ENCODE measurements around the gene AFF3. TPM values are rescaled to one million over a fixed set of nuclear protein-coding genes. Genes with fewer than 3 reads are reported as not detected.

AFF3 gene
- total RNA-seq, 1 experiment from 2014 or later = 0.22 TPM

- no peaks in the 10 kb centered on the region for H4K20me1 ChIP-seq (ENCODE audit: control insufficient read depth, insufficient read depth, insufficient read length)
- H3K4ac ChIP-seq (ENCODE audit: low read depth, low read length) = no peak overlapping the region
- Mint-ChIP-seq H3K9me3 (peaks cover 37 to 45% of the 10 kb centered on the region in 2 experiments), H3K4me1 (no peaks in the 10 kb centered on the region), H3K27me3 (ENCODE audit: low read depth) (peaks cover 4% of the 10 kb centered on the region), H3K4me3 (no peak overlapping the region), H3K27ac (no peak overlapping the region), H3K36me3 (ENCODE audit: insufficient read depth in 1 of 3, low read depth in 3 of 3) (no peaks in the 10 kb centered on the region; a peak in 2 of 7 replicates)
- H3K56ac ChIP-seq (ENCODE audit: insufficient read length, low read depth, low read length) = no peak overlapping the region
- H3K23ac ChIP-seq (ENCODE audit: insufficient read length, low read depth, low read length) = no peak overlapping the region
- no peaks in the 10 kb centered on the region for H3K27me3 ChIP-seq (ENCODE audit: insufficient read depth, low read length)
- H4K5ac ChIP-seq (ENCODE audit: insufficient read length, low read depth, low read length) = no peak overlapping the region
- H4K8ac ChIP-seq (replicated peaks; ENCODE audit: insufficient read length, low read depth, low read length) = no peak overlapping the region
- H2BK15ac ChIP-seq (ENCODE audit: low read depth, low read length) = no peak overlapping the region
- no peaks in the 10 kb centered on the region for H3K4me1 ChIP-seq (ENCODE audit: insufficient read depth, low read length)
- H3K27ac ChIP-seq (ENCODE audit: insufficient read length, low read depth, low read length) = no peak overlapping the region
- H2AK5ac ChIP-seq (ENCODE audit: insufficient read length, low read length) = no peak overlapping the region
- no peak overlapping the region for H3K9ac ChIP-seq (ENCODE audit: extremely low read depth, insufficient read length, low read length)
- H3T11ph ChIP-seq (ENCODE audit: low read length) = no peak overlapping the region
- H3K18ac ChIP-seq (ENCODE audit: insufficient read length, low read depth, low read length) = no peak overlapping the region
- no peak overlapping the region for H4K91ac ChIP-seq (ENCODE audit: insufficient read length, low read depth, low read length)
- H3K79me2 ChIP-seq (ENCODE audit: insufficient read depth, low read length) = no peaks in the 10 kb centered on the region
- H2BK5ac ChIP-seq (ENCODE audit: insufficient read length, low read length) = no peak overlapping the region
- DNase-seq = no peak
- H3K4me2 ChIP-seq (ENCODE audit: insufficient read depth, insufficient read length, low read length) = no peak overlapping the region
- no peaks in the 10 kb centered on the region for H3K23me2 ChIP-seq (ENCODE audit: insufficient read length, low read depth, low read length, poor library complexity, severe bottlenecking)
- H2BK120ac ChIP-seq (ENCODE audit: low read depth, low read length, poor library complexity, severe bottlenecking) = no peak overlapping the region
- H2AFZ ChIP-seq (ENCODE audit: low read length) = no peak overlapping the region
- TF ChIP-seq CTCF (conservative IDR thresholded peaks at IDR 0.05) = no peak
- H3K79me1 ChIP-seq (ENCODE audit: insufficient read depth, low read depth, low read length, poor library complexity, severe bottlenecking) = no peaks in the 10 kb centered on the region
- no peak overlapping the region for H2BK20ac ChIP-seq (ENCODE audit: low read depth, low read length, poor library complexity, severe bottlenecking)
- H3K9me3 ChIP-seq (ENCODE audit: control insufficient read depth, low read depth, low read length) = no peaks in the 10 kb centered on the region
- H2BK12ac ChIP-seq (ENCODE audit: insufficient read length, low read depth, low read length) = no peak overlapping the region
- no peak overlapping the region for H3K14ac ChIP-seq (ENCODE audit: insufficient read depth, low read length)
Observed at GRCh38 chr2:100163605-100164004, 21.2 kb upstream of the AFF3 start.
